CD4-positive, alpha-beta T cell treated with Interleukin-6 at 100 ng/mL for 8 hours (primary cell): ENCODE data around the gene THADA.
"Not testable (repeated sequence)": the region's sequence is repeated elsewhere in the genome, so short reads cannot be mapped to it uniquely, and the experiment has no call there.

Experiments
- DNase-seq: peaks from one replicate; pipeline ENCODE4 v3.0.0-alpha.2; 2020; ENCODE audit warnings: mixed read lengths, low spot score

The THADA gene

DNA sequence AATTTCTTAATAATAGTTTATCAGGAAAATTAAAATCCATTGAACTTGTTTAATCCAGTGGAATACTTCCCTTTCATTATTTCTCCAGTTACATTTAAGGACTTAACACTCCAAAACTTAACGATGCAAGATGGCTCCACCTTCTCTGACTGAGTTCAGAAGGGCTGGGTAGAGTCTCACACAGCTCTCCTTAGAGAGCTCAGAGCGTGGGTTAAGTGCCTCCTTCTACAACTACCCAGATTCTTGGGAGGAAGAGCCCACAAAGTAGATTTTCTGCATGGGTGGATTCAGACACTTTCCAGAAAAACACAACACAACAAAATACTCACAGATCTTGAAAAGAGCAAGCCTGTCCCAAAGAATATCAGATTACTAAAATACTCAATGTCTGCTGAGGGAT is 130.6 kb downstream of the THADA start:
- no peak for DNase-seq

DNA sequence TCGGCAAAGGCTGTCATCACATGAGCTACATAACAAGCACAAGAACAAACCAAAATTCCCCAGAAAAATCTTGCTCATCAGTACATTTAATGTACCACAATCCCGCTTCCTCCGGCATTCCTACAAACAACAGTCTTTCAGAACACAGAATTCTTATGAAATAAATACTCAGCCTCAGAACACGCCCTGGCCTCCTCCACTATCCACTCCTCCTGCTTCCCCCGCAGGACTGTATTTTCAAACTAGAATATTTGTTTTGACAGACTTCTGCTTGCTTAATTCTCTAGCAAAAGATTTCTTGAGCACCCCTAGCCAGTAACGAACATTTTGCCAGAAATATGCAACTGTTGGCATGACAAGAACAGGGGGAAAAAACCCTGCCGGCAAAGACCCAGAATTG is 131.2 kb downstream of the THADA start:
- DNase-seq = no peak

- no peak for DNase-seq
These were observed 132.8 kb downstream of the THADA start for GRCh38 chr2:43462866-43463641.

- no peak for DNase-seq
These were observed 134.3 kb downstream of the THADA start for GRCh38 chr2:43461453-43462073.

GRCh38 chr2:43460611-43461365 is 135.1 kb downstream of the THADA start:
- no peak for DNase-seq

DNA sequence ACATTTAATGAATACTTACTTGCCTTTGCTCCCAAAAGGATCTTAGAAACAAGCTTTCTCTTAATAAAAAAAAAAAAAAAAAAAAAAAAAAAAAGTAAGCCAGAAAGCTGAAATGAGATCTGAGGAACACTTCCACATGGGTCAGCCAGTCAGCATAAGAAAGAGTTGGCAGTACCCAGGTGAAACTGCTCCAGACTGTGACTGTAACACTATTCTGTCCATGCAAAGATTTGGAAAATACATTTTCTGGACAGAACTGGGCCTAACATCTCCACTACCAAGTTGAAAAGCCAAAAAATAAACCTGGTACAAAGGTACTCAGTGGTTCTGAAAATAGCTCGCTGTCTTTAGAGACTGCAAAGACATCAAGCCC is 135.7 kb downstream of the THADA start:
- DNase-seq = no peak

DNA sequence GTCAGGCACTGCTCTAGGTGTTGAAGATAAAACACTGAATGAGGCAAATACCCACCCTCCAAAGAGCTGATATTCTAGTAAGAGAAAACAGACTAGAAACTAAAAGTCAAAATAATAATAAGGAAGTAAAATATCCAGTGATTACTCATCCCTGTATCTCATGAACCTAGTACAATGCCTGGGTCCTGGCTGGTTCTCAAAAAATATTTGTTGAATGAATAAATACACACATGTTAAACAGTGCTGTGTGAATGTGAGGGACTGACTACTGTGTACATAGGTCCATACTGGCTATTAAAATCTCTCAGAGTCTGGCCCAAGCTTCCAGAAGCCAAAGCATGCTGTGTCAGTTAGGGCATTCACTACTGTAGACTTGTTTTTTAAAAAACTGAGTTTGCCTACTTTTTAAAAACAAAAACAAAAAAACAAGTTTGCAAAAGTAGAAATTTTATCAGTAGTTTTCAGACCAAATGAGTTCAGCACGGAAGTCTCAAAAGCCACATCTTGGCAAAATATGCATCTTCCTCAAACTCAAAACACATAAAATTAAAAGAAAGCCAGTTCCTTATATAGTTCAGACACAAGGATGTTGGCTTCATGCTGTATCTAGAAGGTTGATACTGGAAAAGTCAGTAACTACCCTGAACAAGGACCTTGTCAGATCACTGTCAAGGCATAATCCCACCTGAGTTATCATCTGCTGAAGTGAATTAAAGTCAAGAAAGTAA is 136.2 kb downstream of the THADA start:
- DNase-seq = no peak

DNA sequence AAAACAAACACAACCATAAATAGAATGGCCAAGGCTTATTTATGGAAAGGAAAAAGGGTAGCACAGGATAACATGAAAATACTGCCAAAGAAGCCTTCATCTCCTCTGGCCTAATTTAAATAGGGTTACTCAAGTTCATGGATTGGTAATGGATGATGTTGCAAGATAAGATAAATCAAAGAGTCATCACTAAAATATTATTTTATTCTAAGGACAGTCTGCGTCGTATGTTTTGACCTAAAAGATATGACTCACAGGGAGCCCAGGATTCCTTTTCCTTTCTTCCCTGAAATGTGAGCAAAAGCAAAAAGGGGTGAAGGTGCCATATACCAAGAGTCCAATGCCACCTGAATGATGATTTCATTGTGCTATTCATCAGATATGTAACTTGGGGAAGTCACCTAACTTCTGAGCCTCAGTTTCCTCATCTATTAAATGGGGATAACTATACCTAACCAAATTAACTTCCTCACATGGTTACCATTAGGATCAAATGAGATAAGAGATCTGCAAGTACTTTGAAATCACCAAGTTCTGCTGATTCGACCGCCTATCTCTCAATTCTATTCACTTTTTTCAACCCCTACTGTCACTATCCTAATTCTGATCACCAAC is 137.7 kb downstream of the THADA start:
- no peak for DNase-seq

GRCh38 chr2:43455731-43456642 is 139.9 kb downstream of the THADA start:
- DNase-seq = no peak

- DNase-seq = no peak
These were observed 140.5 kb downstream of the THADA start for GRCh38 chr2:43455296-43455695.

- DNase-seq = no peak
These were observed 141.0 kb downstream of the THADA start for GRCh38 chr2:43454791-43455190.

DNA sequence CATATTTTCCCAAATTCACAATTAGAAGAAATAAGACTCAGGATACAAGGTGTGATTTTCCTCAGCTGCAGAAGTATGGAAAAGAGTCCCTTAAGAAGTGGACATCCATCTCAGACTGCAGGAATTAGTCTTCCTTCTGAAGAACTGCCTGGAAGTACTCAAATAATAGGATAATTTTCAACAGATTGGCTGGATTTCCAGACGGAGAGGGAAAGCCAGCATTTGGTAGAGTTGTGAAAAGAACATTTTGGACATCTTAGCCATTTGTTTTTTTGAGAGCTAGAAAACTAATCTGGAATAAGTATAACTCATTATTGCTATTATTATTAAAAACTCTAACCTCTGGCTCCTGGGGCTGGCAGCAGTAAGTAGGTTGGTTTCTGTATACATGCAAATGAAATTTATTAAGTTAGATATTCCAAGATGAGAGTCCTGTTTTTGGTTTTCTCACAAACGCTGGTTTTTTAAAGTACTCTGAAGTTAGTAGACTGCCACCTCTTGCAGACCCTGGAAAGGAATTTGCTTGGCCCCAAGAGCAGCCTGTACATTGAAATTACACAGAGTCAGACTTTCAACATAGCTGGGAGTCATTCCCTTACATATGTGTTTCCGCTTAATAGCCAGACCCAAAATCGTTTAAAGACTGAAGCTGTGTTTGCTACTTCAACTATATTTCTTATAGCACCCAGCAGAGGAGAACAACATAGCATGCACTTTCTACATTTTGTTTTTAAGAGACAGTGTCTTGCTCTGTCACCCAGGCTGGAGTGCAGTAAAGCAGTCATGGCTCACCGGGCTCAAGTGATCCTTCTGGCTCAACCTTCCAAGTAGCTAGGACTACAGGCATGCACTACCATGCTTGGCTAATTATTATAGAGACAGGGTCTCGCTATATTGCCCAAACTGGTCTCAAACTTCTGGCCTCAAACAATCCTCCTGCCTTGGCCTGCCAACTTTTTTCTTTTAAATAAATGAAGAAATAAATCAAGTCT is 142.4 kb downstream of the THADA start:
- DNase-seq = no peak

DNA sequence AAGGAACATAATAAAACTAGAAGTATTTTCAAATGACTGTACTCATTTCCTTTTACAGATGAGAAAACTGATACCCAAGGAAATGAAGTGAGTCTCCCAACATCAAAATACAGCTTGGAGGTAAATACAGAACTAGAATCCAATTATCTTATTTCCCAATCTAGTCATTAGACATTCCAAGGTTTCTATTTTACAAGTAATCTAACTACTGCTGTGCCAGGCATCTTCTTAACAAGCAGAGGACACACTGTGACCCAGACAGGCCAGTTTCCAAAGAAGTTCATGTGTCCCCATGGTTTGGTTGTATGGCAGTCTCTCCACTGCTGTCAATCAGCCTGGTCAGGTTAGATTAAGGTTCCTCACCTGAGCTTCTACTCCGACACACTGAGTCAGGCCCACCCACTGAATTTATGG is 143.5 kb downstream of the THADA start:
- DNase-seq = no peak

GRCh38 chr2:43450617-43451016 is 145.2 kb downstream of the THADA start:
- DNase-seq = no peak

DNA sequence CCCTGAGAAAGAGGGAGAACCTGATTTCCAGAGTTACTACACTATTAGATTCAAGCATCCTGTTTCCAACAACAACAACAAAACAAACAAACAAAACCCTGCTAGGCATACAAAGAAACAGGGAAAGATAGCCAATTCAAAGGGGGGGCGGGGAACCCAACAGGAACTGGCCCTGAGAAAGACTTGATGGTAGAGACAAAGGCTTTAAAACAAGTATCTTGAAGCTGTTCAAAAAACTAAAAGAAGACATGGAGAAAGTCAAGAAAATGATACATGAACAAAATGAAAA is 147.1 kb downstream of the THADA start:
- DNase-seq = no peak

DNA sequence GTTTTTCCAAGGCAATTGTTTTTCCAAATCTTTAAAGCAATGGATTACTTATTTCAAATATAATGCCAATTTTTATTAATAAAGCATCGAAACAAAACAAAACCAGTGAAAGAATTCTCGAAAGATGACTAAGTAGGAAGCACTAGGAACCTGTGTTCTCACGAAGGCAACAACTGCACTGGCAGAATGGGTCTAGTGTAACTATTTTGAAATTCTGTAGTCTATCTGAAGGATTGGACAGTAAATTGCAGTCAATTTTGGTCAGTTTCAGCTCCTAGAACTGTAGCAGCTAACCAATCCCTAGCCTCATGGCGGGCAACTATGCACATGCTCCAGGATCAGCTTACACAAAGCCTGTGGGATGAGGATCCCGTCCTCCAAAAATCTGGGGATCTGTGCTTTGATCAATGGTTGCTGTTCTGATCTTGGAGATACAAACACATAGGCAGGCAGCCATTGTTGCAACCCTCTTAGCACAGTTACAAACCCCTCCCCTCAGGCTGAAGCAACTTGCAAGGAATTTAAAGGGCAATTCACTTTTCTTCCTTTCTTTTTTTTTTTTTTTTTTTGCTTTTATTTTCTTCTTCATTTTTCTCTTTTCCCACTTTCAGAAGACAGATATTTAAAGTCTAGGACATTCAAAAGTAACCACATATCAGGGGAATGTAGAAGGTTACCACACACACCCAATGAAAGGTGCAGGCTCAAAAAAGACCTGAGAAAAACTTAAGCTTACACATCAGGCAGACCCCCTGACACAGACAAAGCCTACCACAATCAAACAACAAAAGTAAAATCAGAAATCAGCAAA is 147.6 kb downstream of the THADA start:
- no peak for DNase-seq

DNA sequence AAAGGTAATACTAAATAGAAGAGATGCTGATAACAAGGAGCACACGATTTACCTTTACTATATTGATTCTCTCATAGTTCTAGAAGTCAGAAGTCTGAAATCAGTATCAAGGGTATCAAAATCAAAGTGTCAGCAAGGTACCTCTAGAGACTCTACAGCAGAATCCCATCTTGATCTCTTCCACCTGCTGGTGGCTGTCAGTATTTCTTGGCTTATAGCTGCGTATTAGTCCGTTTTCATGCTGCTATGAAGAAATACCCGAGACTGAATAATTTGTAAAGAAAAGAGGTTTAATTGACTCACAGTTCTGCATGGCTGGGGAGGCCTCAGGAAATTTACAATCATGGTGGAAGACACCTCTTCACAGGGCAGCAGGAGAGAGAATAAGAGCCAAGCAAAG is 149.1 kb downstream of the THADA start:
- not testable (repeated sequence) for DNase-seq

GRCh38 chr2:43445781-43446180 is 150.1 kb downstream of the THADA start:
- no peak for DNase-seq
